Measurements from ENCODE around the gene SYNPO.

The SYNPO gene

GRCh38 chr5:150612405-150612804, 28.1 kb upstream of the SYNPO start:
- DNase-seq (ENCODE audit: low read depth): no peak
- TF ChIP-seq CTCF (IDR thresholded peaks at IDR 0.05; ENCODE audit: low read depth, low read length, missing control alignments): no peak
- in situ Hi-C loops (cut with HindIII; ENCODE audit: low sequenced_read_pairs): no loop called here

DNA sequence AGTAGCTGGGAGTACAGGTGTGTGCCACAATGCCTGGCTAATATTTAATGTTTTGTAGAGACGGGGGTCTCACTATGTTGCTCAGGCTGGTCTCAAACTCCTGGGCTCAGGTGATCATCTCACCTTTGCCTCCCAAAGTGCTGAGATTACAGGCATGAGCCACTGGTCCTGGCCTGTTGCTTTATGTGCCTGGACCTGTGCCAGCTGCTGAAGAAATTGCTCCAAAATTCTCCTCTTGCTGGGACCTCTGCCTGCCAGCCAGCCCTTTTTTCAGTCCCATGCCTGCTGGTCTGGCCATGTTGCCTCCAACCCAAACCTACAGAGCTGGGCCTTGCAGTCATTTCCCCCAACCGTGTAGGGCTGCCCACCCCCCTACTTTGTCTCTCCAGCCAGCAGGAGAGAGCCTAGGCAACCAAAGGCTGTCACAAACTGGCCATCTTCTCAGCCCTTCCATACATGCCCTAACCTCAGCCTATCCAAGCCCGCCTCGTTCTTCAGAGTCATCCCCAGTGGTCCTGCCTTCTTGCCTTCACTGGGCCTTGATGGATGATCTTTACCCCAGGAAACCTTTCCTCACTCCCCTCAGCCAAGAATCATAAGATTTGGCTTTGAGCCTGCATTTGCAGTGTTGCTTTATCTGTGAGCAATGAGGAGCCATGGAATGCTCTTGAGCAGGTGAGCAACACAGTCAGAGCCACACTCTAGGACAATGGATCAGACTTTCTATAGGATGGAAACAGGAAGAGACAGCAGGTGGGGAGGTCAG, 27.4 kb upstream of the SYNPO start:
- no peak for DNase-seq (ENCODE audit: low read depth)
- TF ChIP-seq CTCF (IDR thresholded peaks at IDR 0.05; ENCODE audit: low read depth, low read length, missing control alignments): no peak
- in situ Hi-C loops (cut with HindIII; ENCODE audit: low sequenced_read_pairs): no loop called here
- H3K4me3 ChIP-seq (ENCODE audit: low read depth, low read length): no peak overlapping the region

More at GRCh38 chr5:150612405-150612804, 28.1 kb upstream of the SYNPO start:
- H3K4me3 ChIP-seq (ENCODE audit: low read depth, low read length): no peak overlapping the region

GRCh38 chr5:150613991-150614660, 26.3 kb upstream of the SYNPO start:
- TF ChIP-seq CTCF (IDR thresholded peaks at IDR 0.05; ENCODE audit: low read depth, low read length, missing control alignments): no peak
- DNase-seq (ENCODE audit: low read depth): no peak
- H3K4me3 ChIP-seq (ENCODE audit: low read depth, low read length): no peak overlapping the region
- in situ Hi-C loops (cut with HindIII; ENCODE audit: low sequenced_read_pairs): no loop called here

DNA sequence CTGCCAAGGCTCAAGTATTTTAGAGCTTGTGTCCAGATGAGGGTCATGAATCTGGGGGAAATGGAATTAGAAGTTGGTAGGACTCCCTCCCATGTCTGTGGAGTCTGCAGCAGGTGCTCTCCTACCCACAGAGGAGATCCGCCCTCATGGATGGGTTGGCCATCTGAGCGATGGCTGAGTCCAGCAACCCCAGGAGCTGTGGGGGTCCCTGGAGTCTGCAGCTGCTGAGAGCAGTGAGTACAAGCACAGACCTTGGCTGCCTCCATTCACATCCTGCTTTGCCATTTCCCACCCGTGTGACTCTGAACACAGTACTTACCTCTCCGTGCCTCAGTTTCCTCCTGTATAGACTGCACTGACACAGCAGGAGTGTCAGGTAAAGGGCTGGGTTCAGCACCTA, 25.8 kb upstream of the SYNPO start:
- TF ChIP-seq CTCF (IDR thresholded peaks at IDR 0.05; ENCODE audit: low read depth, low read length, missing control alignments): no peak
- no peak overlapping the region for H3K4me3 ChIP-seq (ENCODE audit: low read depth, low read length)
- in situ Hi-C loops (cut with HindIII; ENCODE audit: low sequenced_read_pairs): no loop called here
- DNase-seq (ENCODE audit: low read depth): no peak

DNA sequence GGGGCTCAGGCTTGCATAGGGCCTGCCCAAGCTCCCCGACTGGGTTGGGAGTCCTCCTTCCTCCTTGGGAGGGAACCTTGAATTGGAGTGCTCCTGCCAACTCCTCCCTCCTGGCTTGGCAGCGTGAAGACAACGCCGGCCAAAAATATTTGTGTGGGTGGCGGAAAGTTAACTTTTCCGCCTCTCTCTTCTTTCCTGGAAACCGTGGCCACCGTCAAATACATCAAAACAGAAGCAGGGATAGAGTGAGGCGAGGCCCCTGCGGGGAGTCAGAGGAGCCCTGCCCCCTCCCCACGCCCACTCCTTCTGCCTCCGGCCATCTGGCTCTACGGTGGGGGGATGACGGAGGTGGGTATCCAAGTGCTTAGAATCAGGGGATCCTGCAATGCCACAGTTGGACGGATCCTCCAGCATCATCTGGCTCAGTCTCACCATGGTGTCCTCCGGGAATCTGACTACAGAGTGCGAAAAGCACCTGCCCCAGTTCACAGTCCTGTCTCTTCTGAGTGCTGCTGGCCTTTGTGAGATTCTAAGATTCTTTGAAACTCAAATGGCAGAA, 25.2 kb upstream of the SYNPO start:
- DNase-seq (ENCODE audit: low read depth): no peak
- in situ Hi-C loops (cut with HindIII; ENCODE audit: low sequenced_read_pairs): no loop called here
- TF ChIP-seq CTCF (IDR thresholded peaks at IDR 0.05; ENCODE audit: low read depth, low read length, missing control alignments): no peak
- no peak overlapping the region for H3K4me3 ChIP-seq (ENCODE audit: low read depth, low read length)

- H3K4me3 ChIP-seq (ENCODE audit: low read depth, low read length): no peak overlapping the region
- no peak for TF ChIP-seq CTCF (IDR thresholded peaks at IDR 0.05; ENCODE audit: low read depth, low read length, missing control alignments)
- in situ Hi-C loops (cut with HindIII; ENCODE audit: low sequenced_read_pairs): no loop called here
- no peak for DNase-seq (ENCODE audit: low read depth)
These were observed 24.4 kb upstream of the SYNPO start for GRCh38 chr5:150616024-150616470.

Measured in astrocyte of the cerebellum (primary cell).